CD14-positive monocyte (primary cell): ENCODE results near the gene RIPOR3. TPM values are rescaled to one million over a fixed set of nuclear protein-coding genes. Genes with fewer than 3 reads are reported as not detected.

Experiments
- DNase-seq, 3 donors: peaks; one replicate each; pipeline ENCODE4 v3.0.0-alpha.2; 2011 to 2022
- H2AFZ ChIP-seq: 2 replicates; pipeline ENCODE4 v1.6.0; 2012; ENCODE audit warnings: mild to moderate bottlenecking, low read depth, low read length, inconsistent platforms; ENCODE audit not compliant: insufficient read depth, poor library complexity, severe bottlenecking
- H3K27ac ChIP-seq, 2 donors: 1 replicate in 1 of 2; 2 replicates in 1 of 2; pipeline ENCODE4 v1.5.1; 2012 to 2013; ENCODE audit warnings: low read length in 2 of 2, control low read depth in 1 of 2, inconsistent platforms in 1 of 2, low read depth in 1 of 2, mild to moderate bottlenecking in 1 of 2
- H3K27me3 ChIP-seq, 2 donors: one replicate each; pipeline versions ENCODE4 v1.6.0 to v1.6.1; 2011 to 2013; ENCODE audit warnings: low read length in 2 of 2; ENCODE audit not compliant: control insufficient read depth in 2 of 2, insufficient read depth in 2 of 2
- H3K36me3 ChIP-seq, 2 donors: replicated peaks in 1 of 2; 1 replicate in 1 of 2; 2 replicates in 1 of 2; pipeline versions ENCODE4 v1.5.1 to v1.6.1; 2012 to 2013; ENCODE audit warnings: low read length in 2 of 2, control low read depth in 1 of 2, inconsistent platforms in 1 of 2, mild to moderate bottlenecking in 1 of 2; ENCODE audit not compliant: insufficient read depth in 2 of 2, control insufficient read depth in 1 of 2
- H3K4me1 ChIP-seq, 2 donors: 1 replicate in 1 of 2; 2 replicates in 1 of 2; pipeline versions ENCODE4 v1.5.1 to v1.6.1; 2012 to 2013; ENCODE audit warnings: low read length in 2 of 2, control low read depth in 1 of 2, inconsistent platforms in 1 of 2, mild to moderate bottlenecking in 1 of 2, moderate library complexity in 1 of 2; ENCODE audit not compliant: insufficient read depth in 2 of 2, control insufficient read depth in 1 of 2
- H3K4me2 ChIP-seq: replicated peaks from 2 replicates; pipeline ENCODE3; 2012; ENCODE audit warnings: low read length, moderate library complexity, mild to moderate bottlenecking; ENCODE audit not compliant: poor library complexity, severe bottlenecking; ENCODE audit errors: extremely low read depth
- H3K4me3 ChIP-seq, 3 experiments: fragments of 200-600 bp in 1 of 3; sonication (generic) in 1 of 3; replicated peaks in 1 of 3; 1 replicate in 2 of 3; 2 replicates in 1 of 3; pipeline ENCODE4 v1.5.1; 2011 to 2013; ENCODE audit warnings: low read length in 3 of 3, mild to moderate bottlenecking in 3 of 3, control low read depth in 2 of 3, low read depth in 2 of 3, inconsistent platforms in 1 of 3, moderate library complexity in 1 of 3
- H3K79me2 ChIP-seq: 2 replicates; pipeline ENCODE4 v1.6.0; 2012; ENCODE audit warnings: mild to moderate bottlenecking, control low read depth, inconsistent platforms, low read length, moderate library complexity; ENCODE audit not compliant: insufficient read depth
- H3K9ac ChIP-seq: 2 replicates; pipeline ENCODE4 v1.6.0; 2017; ENCODE audit warnings: low read length, mild to moderate bottlenecking; ENCODE audit not compliant: insufficient read depth, poor library complexity, severe bottlenecking
- H3K9me3 ChIP-seq, 2 donors: replicated peaks in 1 of 2; 1 replicate in 1 of 2; 2 replicates in 1 of 2; pipeline versions ENCODE4 v1.5.1 to v1.6.1; 2012 to 2013; ENCODE audit warnings: low read length in 2 of 2, control low read depth in 1 of 2; ENCODE audit not compliant: control insufficient read depth in 1 of 2, insufficient read depth in 1 of 2
- H4K20me1 ChIP-seq: 2 replicates; pipeline ENCODE4 v1.6.0; 2012; ENCODE audit warnings: mild to moderate bottlenecking, low read length, control low read depth, moderate library complexity; ENCODE audit not compliant: insufficient read depth
- H3K27ac Mint-ChIP-seq, 7 donors: one replicate each; pipeline ENCODE4 v1.8.0; 2020; ENCODE audit warnings: mild to moderate bottlenecking in 7 of 7, mixed read lengths in 7 of 7, moderate library complexity in 6 of 7, inconsistent platforms in 2 of 7
- H3K27me3 Mint-ChIP-seq, 3 donors: one replicate each; pipeline ENCODE4 v1.8.0; 2021 to 2022; ENCODE audit warnings: low read depth in 3 of 3, mild to moderate bottlenecking in 3 of 3, mixed read lengths in 3 of 3, moderate library complexity in 3 of 3, inconsistent platforms in 1 of 3
- H3K36me3 Mint-ChIP-seq, 2 donors: one replicate each; pipeline ENCODE4 v1.8.0; 2020; ENCODE audit warnings: mixed read lengths in 2 of 2, inconsistent platforms in 1 of 2, mild to moderate bottlenecking in 1 of 2
- H3K4me1 Mint-ChIP-seq: one replicate; pipeline ENCODE4 v1.8.0; 2020; ENCODE audit warnings: mild to moderate bottlenecking, mixed read lengths
- H3K4me3 Mint-ChIP-seq, 2 donors: one replicate each; pipeline ENCODE4 v1.8.0; 2020; ENCODE audit warnings: mild to moderate bottlenecking in 2 of 2, mixed read lengths in 2 of 2, moderate library complexity in 1 of 2
- H3K9me3 Mint-ChIP-seq, 7 donors: one replicate each; pipeline ENCODE4 v1.8.0; 2020 to 2022; ENCODE audit warnings: mixed read lengths in 7 of 7, mild to moderate bottlenecking in 6 of 7, moderate library complexity in 6 of 7, inconsistent platforms in 2 of 7
- CTCF ChIP-seq: fragments of 200-600 bp; IDR thresholded peaks from one replicate; pipeline ENCODE4 v1.8.0; 2022; ENCODE audit warnings: antibody characterized with exemption, mild to moderate bottlenecking
- WGBS: methylation state at CpG from one replicate; pipeline ENCODE4 v1.1.5; 2013; ENCODE audit warnings: missing lambda C conversion rate; ENCODE audit not compliant: insufficient coverage; 5-methylcytosine and 5-hydroxymethylcytosine counted together
- intact Hi-C, 2 donors: fragments of 100-400 bp; cut with micrococcal nuclease; formaldehyde crosslinking; loops; one replicate each; pipeline versions ENCODE4 v1.15.0 to v1.15.1; 2023
- polyA plus RNA-seq, 3 donors: library from polyadenylated mRNA; depleted of rRNA in 1 of 3; unstranded in 2 of 3; stranded (reverse) in 1 of 3; fragments of 300-500 nt in 2 of 3; fragments of >200 nt in 1 of 3; fragmentation: Illumina TruSeq in 2 of 3; gene quantifications; 1 replicate in 2 of 3; 2 replicates in 1 of 3; pipeline ENCODE4 v1.2.3, GENCODE V29; 2012 to 2021

RIPOR3 gene
- polyA plus RNA-seq, 3 donors: not detected

GRCh38 chr20:50607850-50608749 lies 83.2 kb downstream of the RIPOR3 start:
- Mint-ChIP-seq H3K36me3 (no peaks in the 10 kb centered on the region), H3K27me3 (peaks cover 1 to 5% (median 1%) of the 10 kb centered on the region in 3 donors), H3K27ac (no peak overlapping the region), H3K4me1 (no peaks in the 10 kb centered on the region), H3K4me3 (no peak overlapping the region), H3K9me3 (peaks cover 0 to under 1% (median 0%) of the 10 kb centered on the region in 7 donors)
- TF ChIP-seq CTCF: no peak
- Histone ChIP-seq H3K9me3 (no peaks in the 10 kb centered on the region), H2AFZ (no peak overlapping the region), H3K27me3 (no peaks in the 10 kb centered on the region), H3K9ac (no peak overlapping the region), H3K4me3 (no peak overlapping the region), H3K36me3 (no peaks in the 10 kb centered on the region), H3K4me1 (no peaks in the 10 kb centered on the region), H3K79me2 (no peaks in the 10 kb centered on the region), H4K20me1 (no peaks in the 10 kb centered on the region), H3K4me2 (no peak overlapping the region), H3K27ac (no peak overlapping the region)
- no peak for DNase-seq
- whole genome bisulfite sequencing: 93% methylated on average over 26 of the region's 32 CpGs
- intact Hi-C loops: no loop called here

- Histone ChIP-seq H3K9me3 (no peaks in the 10 kb centered on the region), H2AFZ (no peak overlapping the region), H3K36me3 (no peaks in the 10 kb centered on the region), H3K4me2 (no peak overlapping the region), H3K27ac (no peak overlapping the region), H3K27me3 (no peaks in the 10 kb centered on the region), H4K20me1 (no peaks in the 10 kb centered on the region), H3K4me1 (no peaks in the 10 kb centered on the region), H3K9ac (no peak overlapping the region), H3K4me3 (no peak overlapping the region), H3K79me2 (no peaks in the 10 kb centered on the region)
- Mint-ChIP-seq H3K27ac (no peak overlapping the region), H3K4me3 (no peak overlapping the region), H3K4me1 (no peaks in the 10 kb centered on the region), H3K36me3 (no peaks in the 10 kb centered on the region), H3K27me3 (peaks cover 1 to 7% (median 1%) of the 10 kb centered on the region in 3 donors), H3K9me3 (peaks cover 0 to 3% (median 0%) of the 10 kb centered on the region in 7 donors)
- no peak for TF ChIP-seq CTCF
- intact Hi-C loops: no loop called here
- 96% methylated on average over 8 of the region's 9 CpGs for WGBS
- no peak for DNase-seq
Measured at GRCh38 chr20:50607436-50607835, 83.9 kb downstream of the RIPOR3 start.
